K562 (cell line): Measurements from ENCODE around the gene FARSA. TPM values are rescaled to one million over a fixed set of nuclear protein-coding genes. Genes with fewer than 3 reads are reported as not detected.

Source experiments
- HNRNPUL1 ChIP-seq: fragments of 200-400 bp; formaldehyde crosslinking; IDR thresholded peaks from 2 replicates; pipeline ENCODE4 v1.6.1; 2017; ENCODE audit warnings: low read length
- KLF13 ChIP-seq: fragments of 450-650 bp; IDR thresholded peaks from 2 replicates; pipeline ENCODE4 v1.6.1; 2016; ENCODE audit warnings: missing genetic modification characterization, low read depth, mild to moderate bottlenecking, missing compliant biosample characterization, moderate library complexity, borderline replicate concordance
- L3MBTL2 ChIP-seq: fragments of 450-650 bp; IDR thresholded peaks from 2 replicates; pipeline ENCODE4 v1.6.1; 2016; ENCODE audit warnings: mild to moderate bottlenecking, moderate library complexity
- NFIX ChIP-seq: fragments of 250-450 bp; sonication (Bioruptor Pico); IDR thresholded peaks from 2 replicates; pipeline ENCODE4 v1.4.0; 2020; ENCODE audit warnings: low read depth, mild to moderate bottlenecking, moderate library complexity
- NFYB ChIP-seq: IDR thresholded peaks from 2 replicates; pipeline ENCODE4 v1.6.1; 2011; ENCODE audit warnings: mild to moderate bottlenecking, moderate library complexity; ENCODE audit not compliant: insufficient read length; ENCODE audit errors: extremely low read depth
- OTX1 ChIP-seq: fragments of 450-650 bp; formaldehyde crosslinking; IDR thresholded peaks from 2 replicates; pipeline ENCODE4 v1.4.0; 2022; ENCODE audit warnings: mild to moderate bottlenecking
- PRMT5 ChIP-seq: sonication (generic); formaldehyde crosslinking; IDR thresholded peaks from 2 replicates; pipeline ENCODE4 v1.5.0; 2020; ENCODE audit warnings: missing genetic modification reagents
- RB1 ChIP-seq: fragments of 450-650 bp; IDR thresholded peaks from 2 replicates; pipeline ENCODE4 v1.6.1; 2017; ENCODE audit warnings: low read depth, mild to moderate bottlenecking
- RBM22 ChIP-seq: fragments of 200-400 bp; formaldehyde crosslinking; IDR thresholded peaks from 2 replicates; pipeline ENCODE4 v1.6.1; 2018; ENCODE audit warnings: low read length, low read depth; ENCODE audit not compliant: poor library complexity, severe bottlenecking
- RFX1 ChIP-seq: fragments of 450-650 bp; IDR thresholded peaks from 2 replicates; pipeline ENCODE4 v1.6.1; 2016; ENCODE audit warnings: mild to moderate bottlenecking, moderate library complexity
- SRSF9 ChIP-seq: fragments of 200-400 bp; formaldehyde crosslinking; IDR thresholded peaks from 2 replicates; pipeline ENCODE4 v1.6.1; 2017; ENCODE audit warnings: low read depth, low read length, borderline replicate concordance
- ZNF143 ChIP-seq: sonication (generic); formaldehyde crosslinking; IDR thresholded peaks from 2 replicates; pipeline ENCODE4 v1.9.0; 2022; ENCODE audit warnings: mild to moderate bottlenecking, missing genetic modification reagents
- ZNF583 ChIP-seq: fragments of 250-450 bp; sonication (Bioruptor Pico); IDR thresholded peaks from 2 replicates; pipeline ENCODE4 v1.4.0; 2020
- polyA plus RNA-seq, 8 experiments: library from polyadenylated mRNA; depleted of rRNA in 4 of 8; stranded (reverse) in 5 of 8; unstranded in 3 of 8; fragments of >200 nt; fragmentation: Nextera tagmentation in 2 of 8; fragmentation: Illumina TruSeq in 1 of 8; extraction: Ambion mirVana in 2 of 8; extraction: Trizol in 1 of 8; gene quantifications; 2 replicates each; pipeline versions ENCODE4 v1.2.1 to v1.2.3, GENCODE V29; 2011 to 2014; ENCODE audit warnings: inconsistent platforms in 1 of 8, missing spikeins in 1 of 8
- total RNA-seq, 7 experiments: library from RNA; depleted of rRNA in 6 of 7; stranded (reverse); fragments of >200 nt in 6 of 7; fragmentation: Illumina TruSeq in 2 of 7; extraction: Trizol in 2 of 7; gene quantifications; 2 replicates each; pipeline versions ENCODE4 v1.2.1 to v1.2.3, GENCODE V29; 2011 to 2021; ENCODE audit warnings: low replicate concordance in 1 of 7
- TF ChIP-seq, protein P1 (sequence below): fragments of 250-450 bp; sonication (Bioruptor Pico); IDR thresholded peaks from 2 replicates; pipeline ENCODE4 v1.4.0; 2020; ENCODE audit warnings: mild to moderate bottlenecking
- TF ChIP-seq, protein P2 (sequence below): fragments of 250-450 bp; sonication (Bioruptor Pico); IDR thresholded peaks from 2 replicates; pipeline ENCODE4 v1.8.0; 2021; ENCODE audit warnings: mild to moderate bottlenecking, moderate library complexity
- TF ChIP-seq, protein P3 (sequence below): fragments of 450-650 bp; conservative IDR thresholded peaks from 2 replicates; pipeline ENCODE4 v1.6.1; 2016; ENCODE audit warnings: missing genetic modification characterization, low read depth, mild to moderate bottlenecking, control low read depth, missing compliant biosample characterization
- TF ChIP-seq, protein P4 (sequence below): fragments of 250-450 bp; sonication (Bioruptor Pico); IDR thresholded peaks from 2 replicates; pipeline ENCODE4 v1.8.0; 2022; ENCODE audit warnings: inconsistent platforms, mild to moderate bottlenecking, moderate library complexity, borderline replicate concordance
- TF ChIP-seq, protein P5 (sequence below): fragments of 450-650 bp; IDR thresholded peaks from 2 replicates; pipeline ENCODE4 v1.6.1; 2016; ENCODE audit warnings: low read depth, mild to moderate bottlenecking, moderate library complexity
- TF ChIP-seq, protein P6 (sequence below): IDR thresholded peaks from 2 replicates; pipeline ENCODE4 v1.6.1; 2012; ENCODE audit warnings: low read depth, low read length, improper control_type of control experiment, borderline replicate concordance

The FARSA gene
- total and polyA plus RNA-seq, 9 of the 15 experiments (the other 6 are each of a cell fraction or from before 2014, with no cell fraction given) = 25.2 to 237 (median 89.6) TPM

DNA sequence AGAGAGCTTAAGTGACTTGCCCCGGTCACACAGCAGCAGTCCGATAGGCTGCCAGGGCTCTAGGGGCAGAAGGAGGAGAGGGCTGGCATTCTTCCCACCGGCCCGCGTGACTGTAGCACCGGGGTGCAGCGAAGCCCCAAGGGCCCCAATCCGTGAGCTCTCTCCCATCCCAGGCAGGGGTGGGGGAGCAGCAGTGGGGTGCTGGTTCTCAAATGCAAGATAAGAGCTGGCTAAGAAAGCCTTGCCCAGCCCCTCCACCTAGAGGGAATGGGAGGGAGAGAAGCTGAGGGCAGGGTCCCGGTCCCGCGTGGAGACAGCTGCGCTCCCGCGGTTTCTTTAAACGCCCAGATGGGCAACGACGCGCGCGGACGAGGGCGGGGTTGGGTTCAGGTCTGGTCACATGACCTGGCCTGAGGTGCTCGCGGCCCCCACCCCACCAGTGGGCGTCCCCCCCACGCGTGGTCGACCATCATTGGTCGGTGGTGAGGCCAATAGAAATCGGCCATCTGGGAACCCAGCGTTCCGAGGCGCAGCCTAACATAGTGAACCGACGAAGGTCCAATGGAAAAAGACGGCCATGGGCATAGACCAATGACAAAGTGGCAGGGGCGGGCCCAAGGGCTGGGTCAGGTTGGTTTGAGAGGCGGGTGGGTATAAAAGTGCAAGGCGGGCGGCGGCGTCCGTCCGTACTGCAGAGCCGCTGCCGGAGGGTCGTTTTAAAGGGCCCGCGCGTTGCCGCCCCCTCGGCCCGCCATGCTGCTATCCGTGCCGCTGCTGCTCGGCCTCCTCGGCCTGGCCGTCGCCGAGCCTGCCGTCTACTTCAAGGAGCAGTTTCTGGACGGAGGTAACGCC is 4.6 kb upstream of the FARSA start, which contains the start of gene CALR (continued):
- TF ChIP-seq, protein P1, sequence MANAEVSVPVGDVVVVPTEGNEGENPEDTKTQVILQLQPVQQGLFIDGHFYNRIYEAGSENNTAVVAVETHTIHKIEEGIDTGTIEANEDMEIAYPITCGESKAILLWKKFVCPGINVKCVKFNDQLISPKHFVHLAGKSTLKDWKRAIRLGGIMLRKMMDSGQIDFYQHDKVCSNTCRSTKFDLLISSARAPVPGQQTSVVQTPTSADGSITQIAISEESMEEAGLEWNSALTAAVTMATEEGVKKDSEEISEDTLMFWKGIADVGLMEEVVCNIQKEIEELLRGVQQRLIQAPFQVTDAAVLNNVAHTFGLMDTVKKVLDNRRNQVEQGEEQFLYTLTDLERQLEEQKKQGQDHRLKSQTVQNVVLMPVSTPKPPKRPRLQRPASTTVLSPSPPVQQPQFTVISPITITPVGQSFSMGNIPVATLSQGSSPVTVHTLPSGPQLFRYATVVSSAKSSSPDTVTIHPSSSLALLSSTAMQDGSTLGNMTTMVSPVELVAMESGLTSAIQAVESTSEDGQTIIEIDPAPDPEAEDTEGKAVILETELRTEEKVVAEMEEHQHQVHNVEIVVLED (CRISPR knock-in tag) = no peak; the same call in 1 of the 2 replicates
- TF ChIP-seq, protein P2, sequence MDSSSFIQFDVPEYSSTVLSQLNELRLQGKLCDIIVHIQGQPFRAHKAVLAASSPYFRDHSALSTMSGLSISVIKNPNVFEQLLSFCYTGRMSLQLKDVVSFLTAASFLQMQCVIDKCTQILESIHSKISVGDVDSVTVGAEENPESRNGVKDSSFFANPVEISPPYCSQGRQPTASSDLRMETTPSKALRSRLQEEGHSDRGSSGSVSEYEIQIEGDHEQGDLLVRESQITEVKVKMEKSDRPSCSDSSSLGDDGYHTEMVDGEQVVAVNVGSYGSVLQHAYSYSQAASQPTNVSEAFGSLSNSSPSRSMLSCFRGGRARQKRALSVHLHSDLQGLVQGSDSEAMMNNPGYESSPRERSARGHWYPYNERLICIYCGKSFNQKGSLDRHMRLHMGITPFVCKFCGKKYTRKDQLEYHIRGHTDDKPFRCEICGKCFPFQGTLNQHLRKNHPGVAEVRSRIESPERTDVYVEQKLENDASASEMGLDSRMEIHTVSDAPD (CRISPR knock-in tag) = no peak
- TF ChIP-seq HNRNPUL1 = no peak
- no peak for TF ChIP-seq NFIX (CRISPR knock-in tag)
- no peak for TF ChIP-seq SRSF9
- peak; percentile 89 for TF ChIP-seq NFYB
- TF ChIP-seq RBM22 = peak; percentile 96
- no peak for TF ChIP-seq RFX1
- TF ChIP-seq ZNF143 (CRISPR knock-in tag) = no peak
- TF ChIP-seq, protein P3, sequence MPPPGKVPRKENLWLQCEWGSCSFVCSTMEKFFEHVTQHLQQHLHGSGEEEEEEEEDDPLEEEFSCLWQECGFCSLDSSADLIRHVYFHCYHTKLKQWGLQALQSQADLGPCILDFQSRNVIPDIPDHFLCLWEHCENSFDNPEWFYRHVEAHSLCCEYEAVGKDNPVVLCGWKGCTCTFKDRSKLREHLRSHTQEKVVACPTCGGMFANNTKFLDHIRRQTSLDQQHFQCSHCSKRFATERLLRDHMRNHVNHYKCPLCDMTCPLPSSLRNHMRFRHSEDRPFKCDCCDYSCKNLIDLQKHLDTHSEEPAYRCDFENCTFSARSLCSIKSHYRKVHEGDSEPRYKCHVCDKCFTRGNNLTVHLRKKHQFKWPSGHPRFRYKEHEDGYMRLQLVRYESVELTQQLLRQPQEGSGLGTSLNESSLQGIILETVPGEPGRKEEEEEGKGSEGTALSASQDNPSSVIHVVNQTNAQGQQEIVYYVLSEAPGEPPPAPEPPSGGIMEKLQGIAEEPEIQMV (tag) = no peak
- TF ChIP-seq, protein P4, sequence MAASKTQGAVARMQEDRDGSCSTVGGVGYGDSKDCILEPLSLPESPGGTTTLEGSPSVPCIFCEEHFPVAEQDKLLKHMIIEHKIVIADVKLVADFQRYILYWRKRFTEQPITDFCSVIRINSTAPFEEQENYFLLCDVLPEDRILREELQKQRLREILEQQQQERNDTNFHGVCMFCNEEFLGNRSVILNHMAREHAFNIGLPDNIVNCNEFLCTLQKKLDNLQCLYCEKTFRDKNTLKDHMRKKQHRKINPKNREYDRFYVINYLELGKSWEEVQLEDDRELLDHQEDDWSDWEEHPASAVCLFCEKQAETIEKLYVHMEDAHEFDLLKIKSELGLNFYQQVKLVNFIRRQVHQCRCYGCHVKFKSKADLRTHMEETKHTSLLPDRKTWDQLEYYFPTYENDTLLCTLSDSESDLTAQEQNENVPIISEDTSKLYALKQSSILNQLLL = no peak
- TF ChIP-seq KLF13 (tag) = peak; percentile 90; the same call in 1 of the 2 replicates
- TF ChIP-seq, protein P5, sequence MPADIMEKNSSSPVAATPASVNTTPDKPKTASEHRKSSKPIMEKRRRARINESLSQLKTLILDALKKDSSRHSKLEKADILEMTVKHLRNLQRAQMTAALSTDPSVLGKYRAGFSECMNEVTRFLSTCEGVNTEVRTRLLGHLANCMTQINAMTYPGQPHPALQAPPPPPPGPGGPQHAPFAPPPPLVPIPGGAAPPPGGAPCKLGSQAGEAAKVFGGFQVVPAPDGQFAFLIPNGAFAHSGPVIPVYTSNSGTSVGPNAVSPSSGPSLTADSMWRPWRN = no peak
- TF ChIP-seq PRMT5 (CRISPR knock-in tag) = no peak
- 0 out of 2 replicates have a peak, but pooled peaks have one; percentile 19 for TF ChIP-seq OTX1 (CRISPR knock-in tag)
- 0 out of 2 replicates have a peak, but pooled peaks have one; percentile 53 for TF ChIP-seq ZNF583 (CRISPR knock-in tag)
- peak; percentile 91 for TF ChIP-seq L3MBTL2
- TF ChIP-seq, protein P6, sequence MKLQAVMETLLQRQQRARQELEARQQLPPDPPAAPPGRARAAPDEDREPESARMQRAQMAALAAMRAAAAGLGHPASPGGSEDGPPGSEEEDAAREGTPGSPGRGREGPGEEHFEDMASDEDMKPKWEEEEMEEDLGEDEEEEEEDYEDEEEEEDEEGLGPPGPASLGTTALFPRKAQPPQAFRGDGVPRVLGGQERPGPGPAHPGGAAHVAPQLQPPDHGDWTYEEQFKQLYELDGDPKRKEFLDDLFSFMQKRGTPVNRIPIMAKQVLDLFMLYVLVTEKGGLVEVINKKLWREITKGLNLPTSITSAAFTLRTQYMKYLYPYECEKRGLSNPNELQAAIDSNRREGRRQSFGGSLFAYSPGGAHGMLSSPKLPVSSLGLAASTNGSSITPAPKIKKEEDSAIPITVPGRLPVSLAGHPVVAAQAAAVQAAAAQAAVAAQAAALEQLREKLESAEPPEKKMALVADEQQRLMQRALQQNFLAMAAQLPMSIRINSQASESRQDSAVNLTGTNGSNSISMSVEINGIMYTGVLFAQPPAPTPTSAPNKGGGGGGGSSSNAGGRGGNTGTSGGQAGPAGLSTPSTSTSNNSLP = no peak
- peak; percentile 86 for TF ChIP-seq RB1
